GM12891 (cell line): ENCODE results near the gene CUTA.

ENCODE experiments used
- PAX5 ChIP-seq: IDR thresholded peaks from 2 replicates; pipeline ENCODE4 v1.6.1; 2011; ENCODE audit warnings: low read length, moderate library complexity, mild to moderate bottlenecking; ENCODE audit not compliant: insufficient read depth, severe bottlenecking
- POLR2A ChIP-seq: IDR thresholded peaks from 2 replicates; pipeline ENCODE4 v1.6.1; 2011; ENCODE audit warnings: low read depth, low read length, control low read depth
- POLR2AphosphoS5 ChIP-seq: IDR thresholded peaks from 2 replicates; pipeline ENCODE4 v1.6.1; 2011; ENCODE audit warnings: low read depth, low read length, control low read depth
- SPI1 ChIP-seq: IDR thresholded peaks from 2 replicates; pipeline ENCODE4 v1.6.1; 2011; ENCODE audit warnings: low read depth, low read length, control low read depth

DNA sequence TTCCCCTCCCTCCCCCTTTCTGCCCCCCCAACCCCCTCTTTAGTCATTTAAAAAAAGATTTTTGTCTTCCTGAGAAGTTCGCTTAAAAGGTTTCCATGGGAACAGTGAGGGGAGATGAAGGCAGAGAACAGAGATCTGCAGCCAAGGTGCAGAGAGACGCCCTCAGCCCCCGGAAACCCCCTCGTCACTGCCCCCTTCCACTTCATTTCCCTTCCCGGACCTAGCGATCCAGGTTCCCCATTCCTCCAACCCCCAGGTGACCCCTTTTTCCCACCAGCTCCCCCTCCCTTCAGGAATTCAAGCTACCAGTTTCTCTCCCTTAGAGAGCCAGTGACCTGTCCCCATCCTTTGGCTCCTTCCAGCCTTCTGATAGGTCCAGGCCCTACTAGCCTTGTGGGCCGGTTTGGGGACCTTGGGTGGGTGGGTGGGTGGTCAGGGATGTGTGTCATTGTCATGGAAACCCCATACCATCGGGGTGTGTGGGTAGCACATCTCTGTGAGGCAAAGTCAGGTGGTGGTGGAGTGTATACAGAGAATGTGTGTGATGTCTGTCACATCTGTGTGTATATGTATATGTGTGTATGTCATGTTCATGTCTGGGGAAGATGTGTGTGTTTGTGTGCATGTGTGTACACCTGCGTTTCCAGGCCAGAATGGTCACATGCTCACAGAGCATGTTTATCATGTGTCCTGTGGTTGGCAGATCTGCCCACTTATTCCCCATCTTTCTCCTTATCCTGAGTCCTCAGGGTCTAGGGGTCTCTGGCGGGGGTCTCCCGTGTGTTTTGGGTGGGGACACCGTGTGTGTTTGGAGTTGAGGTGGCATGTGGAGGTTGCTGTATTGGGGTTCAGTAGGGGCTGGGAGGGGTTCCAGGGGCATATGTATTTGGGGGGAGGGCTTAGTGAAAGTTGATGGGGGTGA is 8.9 kb upstream of the CUTA start:
- TF ChIP-seq SPI1, result no peak
- TF ChIP-seq POLR2AphosphoS5, result no peak
- TF ChIP-seq POLR2A, result no peak
- no peak for TF ChIP-seq PAX5
